B cell (primary cell): ENCODE results near the gene OLAH. TPM values are rescaled to one million over a fixed set of nuclear protein-coding genes. Genes with fewer than 3 reads are reported as not detected.
A peak's percentile ranks its signal among the peaks of the same experiment; 100 is the strongest.

Source experiments
- ATAC-seq: fragments of 200-7000 bp; cut with Tn5 transposase; one replicate; pipeline ENCODE4 v1.10.0; 2021; ENCODE audit warnings: low read depth, mild to moderate bottlenecking, moderate number of reproducible peaks, moderate library complexity
- CTCF ChIA-PET: fragments of 350-600 bp; sonication (Branson Sonifier 250); formaldehyde crosslinking; loops from one replicate; lab custom pipeline; 2021; ENCODE audit warnings: antibody characterized with exemption, inconsistent platforms; lab: Charles Lee
- POLR2A ChIA-PET: fragments of 350-600 bp; sonication (Branson Sonifier 250); formaldehyde crosslinking; loops from one replicate; lab custom pipeline; 2021; ENCODE audit warnings: antibody characterized with exemption; lab: Charles Lee
- DNase-seq: peaks from one replicate; pipeline ENCODE4 v3.0.0; 2013
- H2AFZ ChIP-seq: 2 replicates; pipeline ENCODE4 v1.6.1; 2012; ENCODE audit warnings: mild to moderate bottlenecking, low read depth, low read length; ENCODE audit not compliant: insufficient read depth, poor library complexity, severe bottlenecking
- H3K27ac ChIP-seq, 2 donors: 1 replicate in 1 of 2; 2 replicates in 1 of 2; pipeline ENCODE4 v1.5.1; 2012 to 2013; ENCODE audit warnings: low read length in 2 of 2, mild to moderate bottlenecking in 2 of 2, moderate library complexity in 1 of 2
- H3K27me3 ChIP-seq, 4 experiments: fragments of 200-600 bp in 1 of 4; sonication (generic) in 1 of 4; replicated peaks in 1 of 4; 1 replicate in 2 of 4; 2 replicates in 2 of 4; pipeline versions ENCODE4 v1.6.1 to v1.7.0; 2013 to 2016; ENCODE audit warnings: low read length in 3 of 4, mild to moderate bottlenecking in 2 of 4, mixed read lengths in 1 of 4, moderate library complexity in 1 of 4; ENCODE audit not compliant: insufficient read depth in 4 of 4, control insufficient read depth in 3 of 4; ENCODE audit errors: control extremely low read depth in 1 of 4
- H3K36me3 ChIP-seq, 2 experiments: replicated peaks in 1 of 2; 1 replicate in 1 of 2; 2 replicates in 1 of 2; pipeline versions ENCODE4 v1.6.1 to v1.7.1; 2013; ENCODE audit warnings: low read length in 1 of 2; ENCODE audit not compliant: insufficient read depth in 2 of 2, control insufficient read depth in 1 of 2; ENCODE audit errors: control extremely low read depth in 1 of 2, extremely low read depth in 1 of 2
- H3K4me1 ChIP-seq, 2 donors: fragments of 200-600 bp in 1 of 2; sonication (generic) in 1 of 2; 1 replicate in 1 of 2; 2 replicates in 1 of 2; pipeline versions ENCODE4 v1.5.1 to v1.6.1; 2013 to 2017; ENCODE audit warnings: low read length in 2 of 2; ENCODE audit not compliant: control insufficient read depth in 2 of 2, insufficient read depth in 2 of 2
- H3K4me2 ChIP-seq: replicated peaks from 2 replicates; pipeline ENCODE3; 2012; ENCODE audit warnings: mild to moderate bottlenecking, low read depth, low read length; ENCODE audit not compliant: poor library complexity, severe bottlenecking
- H3K4me3 ChIP-seq, 5 experiments: fragments of 200-600 bp in 1 of 5; sonication (generic) in 1 of 5; 1 replicate in 3 of 5; 2 replicates in 2 of 5; pipeline versions ENCODE4 v1.5.1 to v1.7.0; 2011 to 2016; ENCODE audit warnings: low read length in 4 of 5, mild to moderate bottlenecking in 4 of 5, low read depth in 2 of 5, control low read depth in 1 of 5, moderate library complexity in 1 of 5; ENCODE audit not compliant: insufficient read depth in 1 of 5; ENCODE audit errors: control extremely low read depth in 1 of 5, extremely low read depth in 1 of 5
- H3K79me2 ChIP-seq: fragments of 200-600 bp; sonication (generic); one replicate; pipeline ENCODE4 v1.6.0; 2016; ENCODE audit warnings: low read length; ENCODE audit not compliant: control insufficient read depth, insufficient read depth
- H3K9ac ChIP-seq: fragments of 200-600 bp; sonication (generic); 2 replicates; pipeline ENCODE4 v1.6.1; 2017; ENCODE audit warnings: mild to moderate bottlenecking, low read length, moderate library complexity
- H3K9me3 ChIP-seq, 3 donors: one replicate each; pipeline versions ENCODE4 v1.6.1 to v1.7.1; 2013; ENCODE audit warnings: low read length in 2 of 3; ENCODE audit not compliant: control insufficient read depth in 2 of 3, insufficient read depth in 1 of 3; ENCODE audit errors: control extremely low read depth in 1 of 3
- H4K20me1 ChIP-seq: 2 replicates; pipeline ENCODE4 v1.6.0; 2012; ENCODE audit warnings: mild to moderate bottlenecking, low read length; ENCODE audit not compliant: insufficient read depth, control insufficient read depth, poor library complexity, severe bottlenecking
- H3K27ac Mint-ChIP-seq: one replicate; pipeline ENCODE4 v1.8.0; 2021; ENCODE audit warnings: mixed read lengths
- H3K27me3 Mint-ChIP-seq: one replicate; pipeline ENCODE4 v1.8.0; 2021; ENCODE audit warnings: mixed read lengths
- H3K4me1 Mint-ChIP-seq: one replicate; pipeline ENCODE4 v1.8.0; 2021; ENCODE audit warnings: mixed read lengths
- H3K4me3 Mint-ChIP-seq: one replicate; pipeline ENCODE4 v1.8.0; 2021; ENCODE audit warnings: mixed read lengths
- H3K9me3 Mint-ChIP-seq: one replicate; pipeline ENCODE4 v1.8.0; 2022; ENCODE audit warnings: mixed read lengths; ENCODE audit not compliant: insufficient read depth
- CTCF ChIP-seq: fragments of 200-600 bp; IDR thresholded peaks from one replicate; pipeline ENCODE4 v1.8.0; 2022; ENCODE audit warnings: antibody characterized with exemption, mild to moderate bottlenecking
- EZH2 ChIP-seq: IDR thresholded peaks from 2 replicates; pipeline ENCODE4 v1.6.1; 2012; ENCODE audit warnings: borderline replicate concordance, low read depth, mild to moderate bottlenecking, moderate library complexity, low read length; ENCODE audit not compliant: insufficient read depth, poor library complexity, severe bottlenecking
- WGBS: methylation state at CpG from one replicate; pipeline ENCODE4 v1.1.5; 2013; ENCODE audit warnings: missing lambda C conversion rate; ENCODE audit not compliant: insufficient coverage; 5-methylcytosine and 5-hydroxymethylcytosine counted together
- intact Hi-C: fragments of 100-400 bp; cut with micrococcal nuclease; formaldehyde crosslinking; loops from one replicate; pipeline ENCODE4 v1.10.0; 2022
- polyA plus RNA-seq: library from polyadenylated mRNA; depleted of rRNA; stranded (reverse); fragments of >200 nt; gene quantifications from 2 replicates; pipeline ENCODE4 v1.2.3, GENCODE V29; 2012
- total RNA-seq, 2 donors: library from RNA; stranded (reverse); fragments of 120-200 nt in 1 of 2; gene quantifications; 1 replicate in 1 of 2; 2 replicates in 1 of 2; pipeline versions ENCODE4 v1.2.3 to v1.2.4, GENCODE V29; 2013 to 2022

Gene OLAH
- total and polyA plus RNA-seq, 2 donors (not counting 1 experiment from before 2014, with no cell fraction given), result not detected

GRCh38 chr10:15099886-15100285, 56.1 kb downstream of the OLAH start:
- Mint-ChIP-seq H3K27me3 (no peaks in the 10 kb centered on the region), H3K4me1 (peaks cover 26% of the 10 kb centered on the region), H3K4me3 (peak overlapping the region; percentile 9), H3K27ac (no peak overlapping the region), H3K9me3 (no peaks in the 10 kb centered on the region)
- CTCF ChIA-PET, result interaction anchor here (0.8 to 1.4 kb wide), 4 partner anchors 11 to 34 kb away, joined by 3 to 4 read pairs (median 3); no protein-coding TSS in a partner anchor
- peaks cover 45% of the 10 kb centered on the region for H3K79me2 ChIP-seq
- peaks cover 7 to 43% of the 10 kb centered on the region in 2 experiments for H3K36me3 ChIP-seq
- H3K27ac ChIP-seq, result peak overlapping the region in 1 of 2 donors; percentile 20
- intact Hi-C loops, result no loop called here
- no peak for ATAC-seq
- H3K9ac ChIP-seq, result no peak overlapping the region
- 95% methylated on average over 4 of the region's 4 CpGs for WGBS
- H2AFZ ChIP-seq, result no peak overlapping the region
- no peak overlapping the region for H3K4me3 ChIP-seq
- no peaks in the 10 kb centered on the region for H3K27me3 ChIP-seq
- H4K20me1 ChIP-seq, result peaks cover 41% of the 10 kb centered on the region
- H3K9me3 ChIP-seq, result no peaks in the 10 kb centered on the region
- DNase-seq, result no peak
- POLR2A ChIA-PET, result no interaction called here
- no peak overlapping the region for H3K4me2 ChIP-seq
- TF ChIP-seq EZH2 (no peak), CTCF (no peak)
- H3K4me1 ChIP-seq, result peaks cover 23 to 27% of the 10 kb centered on the region in 2 donors

- ATAC-seq, result no peak
- CTCF ChIA-PET, result interaction anchor here (0.9 to 1.0 kb wide), 2 partner anchors 9 to 10 kb away, joined by 3 to 4 read pairs; no protein-coding TSS in a partner anchor
- H3K36me3 ChIP-seq, result peaks cover 9 to 58% of the 10 kb centered on the region in 2 experiments
Measured at GRCh38 chr10:15103513-15103912, 59.8 kb downstream of the OLAH start.

More at GRCh38 chr10:15103513-15103912, 59.8 kb downstream of the OLAH start:
- Histone ChIP-seq H3K27me3 (no peaks in the 10 kb centered on the region), H3K4me2 (no peak overlapping the region), H3K4me1 (peaks cover 11 to 15% of the 10 kb centered on the region in 2 donors), H3K27ac (no peak overlapping the region), H3K79me2 (peaks cover 39% of the 10 kb centered on the region), H2AFZ (no peak overlapping the region), H3K4me3 (no peak overlapping the region), H4K20me1 (peaks cover 39% of the 10 kb centered on the region), H3K9me3 (no peaks in the 10 kb centered on the region), H3K9ac (no peak overlapping the region)
- Mint-ChIP-seq H3K27me3 (no peaks in the 10 kb centered on the region), H3K4me3 (no peak overlapping the region), H3K9me3 (no peaks in the 10 kb centered on the region), H3K27ac (peak overlapping the region; percentile 4), H3K4me1 (peaks cover 21% of the 10 kb centered on the region)
- POLR2A ChIA-PET, result interaction anchor here (1.6 kb wide), 1 partner anchor 38 kb away, joined by 4 read pairs; no protein-coding TSS in a partner anchor
- intact Hi-C loops, result no loop called here
- WGBS, result 93% methylated on average over 9 of the region's 9 CpGs
- TF ChIP-seq CTCF (no peak), EZH2 (no peak)
- no peak for DNase-seq
